PC-3 (cell line): ENCODE data around the gene EIF4EBP2. TPM values are rescaled to one million over a fixed set of nuclear protein-coding genes. Genes with fewer than 3 reads are reported as not detected.
A peak's percentile ranks its signal among the peaks of the same experiment; 100 is the strongest.

Experiments used
- ATAC-seq: fragments of 200-7000 bp; cut with Tn5 transposase; 2 replicates; pipeline ENCODE4 v1.9.1; 2020; ENCODE audit warnings: mild to moderate bottlenecking, moderate library complexity
- BruUV-seq: library from RNA; stranded (reverse); fragments of 400-500 nt; replicated peaks from 2 replicates; lab custom pipeline; 2021; lab: Mats Ljungman, UMichigan
- CTCF ChIA-PET: fragments of 300-600 bp; sonication (Branson Sonifier 250); formaldehyde crosslinking; loops from one replicate; lab custom pipeline; 2022; ENCODE audit warnings: antibody characterized with exemption; lab: Charles Lee
- POLR2A ChIA-PET: fragments of 300-600 bp; sonication (Branson Sonifier 250); formaldehyde crosslinking; loops from one replicate; lab custom pipeline; 2022; ENCODE audit warnings: antibody characterized with exemption; ENCODE audit not compliant: unreplicated experiment; lab: Charles Lee
- DNase-seq: peaks from one replicate; pipeline ENCODE4 v3.0.0-alpha.2; 2015
- H2AFZ ChIP-seq: fragments of 300-600 bp; sonication (generic); 2 replicates; pipeline ENCODE4 v1.6.0; 2016; ENCODE audit warnings: antibody characterized with exemption, low read length
- H3F3A ChIP-seq: fragments of 300-600 bp; sonication (generic); one replicate; pipeline ENCODE4 v1.6.0; 2017; ENCODE audit warnings: antibody characterized with exemption, low read length, control low read depth, mild to moderate bottlenecking; ENCODE audit not compliant: unreplicated experiment
- H3K27ac ChIP-seq: fragments of 300-600 bp; sonication (generic); 2 replicates; pipeline ENCODE4 v1.5.1; 2016; ENCODE audit warnings: mild to moderate bottlenecking, low read length
- H3K27me3 ChIP-seq: fragments of 300-600 bp; sonication (generic); 2 replicates; pipeline ENCODE4 v1.6.1; 2016; ENCODE audit warnings: low read length, mixed read lengths
- H3K36me3 ChIP-seq: fragments of 300-600 bp; sonication (generic); 2 replicates; pipeline ENCODE4 v1.6.1; 2016; ENCODE audit warnings: low read depth, mixed run types, low read length, mixed read lengths
- H3K4me1 ChIP-seq: fragments of 300-600 bp; sonication (generic); 2 replicates; pipeline ENCODE4 v1.5.1; 2016; ENCODE audit warnings: low read length; ENCODE audit not compliant: insufficient read depth
- H3K4me2 ChIP-seq: fragments of 300-600 bp; sonication (generic); 2 replicates; pipeline ENCODE4 v1.6.0; 2016; ENCODE audit warnings: low read length
- H3K4me3 ChIP-seq: fragments of 300-600 bp; sonication (generic); 2 replicates; pipeline ENCODE4 v1.5.1; 2016; ENCODE audit warnings: mild to moderate bottlenecking, low read length, mixed read lengths
- H3K79me2 ChIP-seq: fragments of 300-600 bp; sonication (generic); 2 replicates; pipeline ENCODE4 v1.6.1; 2017; ENCODE audit warnings: low read length, mixed read lengths
- H3K9ac ChIP-seq: fragments of 300-600 bp; sonication (generic); 2 replicates; pipeline ENCODE4 v1.6.0; 2016; ENCODE audit warnings: mild to moderate bottlenecking, low read length
- H3K9me2 ChIP-seq: fragments of 300-600 bp; sonication (generic); replicated peaks from 2 replicates; pipeline ENCODE4 v1.6.1; 2016; ENCODE audit warnings: mixed run types, low read length, mixed read lengths
- H3K9me3 ChIP-seq: fragments of 300-600 bp; sonication (generic); 2 replicates; pipeline ENCODE4 v1.6.1; 2016; ENCODE audit warnings: low read length, mixed read lengths
- H4K20me1 ChIP-seq: fragments of 300-600 bp; sonication (generic); 2 replicates; pipeline ENCODE4 v1.6.1; 2016; ENCODE audit warnings: low read length, mixed read lengths
- CTCF ChIP-seq: fragments of 300-600 bp; sonication (generic); conservative IDR thresholded peaks from 2 replicates; pipeline ENCODE4 v1.5.1; 2017; ENCODE audit warnings: antibody characterized with exemption, low read depth, mild to moderate bottlenecking, low read length
- EZH2 ChIP-seq: fragments of 300-600 bp; sonication (generic); IDR thresholded peaks from one replicate; pipeline ENCODE4 v1.6.1; 2017; ENCODE audit warnings: antibody characterized with exemption, mild to moderate bottlenecking, low read length; ENCODE audit not compliant: unreplicated experiment
- EZH2phosphoT487 ChIP-seq: fragments of 300-600 bp; sonication (generic); IDR thresholded peaks from 2 replicates; pipeline ENCODE4 v1.6.1; 2018; ENCODE audit warnings: mild to moderate bottlenecking, antibody characterized with exemption, low read length, borderline replicate concordance
- intact Hi-C: fragments of 100-400 bp; cut with micrococcal nuclease; formaldehyde crosslinking; loops from 2 replicates; pipeline ENCODE4 v1.9.0; 2023
- total RNA-seq: library from RNA; depleted of rRNA; stranded (reverse); fragments of >200 nt; gene quantifications from 2 replicates; pipeline ENCODE4 v1.2.3, GENCODE V29; 2014

Gene EIF4EBP2
- total RNA-seq, 1 experiment from 2014 or later: 29.2 TPM

GRCh38 chr10:70379581-70380176 is 24.3 kb upstream of the EIF4EBP2 start:
- Histone ChIP-seq H3K27ac (no peak overlapping the region), H4K20me1 (peaks cover 15% of the 10 kb centered on the region), H2AFZ (no peak overlapping the region), H3K4me1 (peaks cover 35% of the 10 kb centered on the region), H3K27me3 (no peaks in the 10 kb centered on the region), H3K9ac (no peak overlapping the region), H3F3A (peaks cover 6% of the 10 kb centered on the region), H3K36me3 (peaks cover 3% of the 10 kb centered on the region; the same call in 1 of the 2 replicates), H3K4me3 (no peak overlapping the region), H3K9me2 (no peaks in the 10 kb centered on the region), H3K4me2 (no peak overlapping the region), H3K9me3 (no peaks in the 10 kb centered on the region), H3K79me2 (peaks cover 45% of the 10 kb centered on the region)
- TF ChIP-seq EZH2phosphoT487: no peak
- TF ChIP-seq CTCF: peak; percentile 96
- no peak for TF ChIP-seq EZH2
- ChIA-PET POLR2A (interaction anchor here (0.6 kb wide), 1 partner anchor 12 kb away, joined by 15 read pairs; no protein-coding TSS in a partner anchor), CTCF (interaction anchor here (0.5 to 1.5 kb wide), 9 partner anchors 8 to 158 kb away, joined by 3 to 10 read pairs (median 5); partner anchors contain the start of gene EIF4EBP2)
- ATAC-seq (no peak), DNase-seq (peak; percentile 83)
- BruUV-seq: no TSS peak
- intact Hi-C loops: loop anchor here (2.0 kb wide), 1 partner anchor 163 kb away; no protein-coding TSS in a partner anchor

- no TSS peak for BruUV-seq
- no peak overlapping the region for H3K27ac ChIP-seq
- no peaks in the 10 kb centered on the region for H3K27me3 ChIP-seq
- ATAC-seq (no peak), DNase-seq (no peak)
- peak overlapping the region; percentile 84 for H3K4me2 ChIP-seq
- TF ChIP-seq EZH2phosphoT487: no peak
- TF ChIP-seq EZH2: no peak
- H3K9ac ChIP-seq: no peak overlapping the region
- peaks cover 35% of the 10 kb centered on the region for H3K4me1 ChIP-seq
- H3K9me2 ChIP-seq: no peaks in the 10 kb centered on the region
- no peak overlapping the region; the same call in 1 of the 2 replicates for H3K4me3 ChIP-seq
- peaks cover 45% of the 10 kb centered on the region for H3K79me2 ChIP-seq
- POLR2A ChIA-PET: no interaction called here
- CTCF ChIA-PET: interaction anchor here (1.2 to 1.5 kb wide), 3 partner anchors 23 to 159 kb away, joined by 3 to 9 read pairs (median 9); partner anchors contain the start of gene EIF4EBP2
- H3K9me3 ChIP-seq: no peaks in the 10 kb centered on the region
- H2AFZ ChIP-seq: no peak overlapping the region
- intact Hi-C loops: no loop called here
- peaks cover 15% of the 10 kb centered on the region for H4K20me1 ChIP-seq
- H3K36me3 ChIP-seq: no peaks in the 10 kb centered on the region
- peaks cover 6% of the 10 kb centered on the region for H3F3A ChIP-seq
Measured at GRCh38 chr10:70380350-70381135, 23.4 kb upstream of the EIF4EBP2 start.

- intact Hi-C loops: loop anchor here (1.0 kb wide), 3 partner anchors 22 to 234 kb away; partner anchors contain the start of gene PPA1
- H3K27ac ChIP-seq: no peak overlapping the region
- H3K9me3 ChIP-seq: no peaks in the 10 kb centered on the region
- peaks cover 40% of the 10 kb centered on the region for H3K79me2 ChIP-seq
- CTCF ChIA-PET: interaction anchor here (0.5 kb wide), 1 partner anchor 156 kb away, joined by 3 read pairs; no protein-coding TSS in a partner anchor
- no peaks in the 10 kb centered on the region for H3K9me2 ChIP-seq
- TSS peak; percentile 53 for BruUV-seq
- peaks cover 28% of the 10 kb centered on the region for H3K4me1 ChIP-seq
- DNase-seq (peak; percentile 57), ATAC-seq (peak; percentile 21)
- no peaks in the 10 kb centered on the region for H3K27me3 ChIP-seq
- H4K20me1 ChIP-seq: peaks cover 11% of the 10 kb centered on the region
- peak overlapping the region; percentile 76 for H3K4me3 ChIP-seq
- peaks cover 6% of the 10 kb centered on the region for H3F3A ChIP-seq
- peak overlapping the region; percentile 60 for H3K9ac ChIP-seq
- peak overlapping the region; percentile 93 for H2AFZ ChIP-seq
- H3K36me3 ChIP-seq: no peaks in the 10 kb centered on the region
- peak overlapping the region; percentile 84 for H3K4me2 ChIP-seq
- no peak for TF ChIP-seq EZH2
- TF ChIP-seq CTCF: no peak
- no peak for TF ChIP-seq EZH2phosphoT487
- POLR2A ChIA-PET: no interaction called here
Measured at GRCh38 chr10:70381471-70382421, 22.2 kb upstream of the EIF4EBP2 start.
